Body of pancreas (tissue), 4 donors: ENCODE data around the gene OR7A5. TPM values are rescaled to one million over a fixed set of nuclear protein-coding genes. Genes with fewer than 3 reads are reported as not detected.

Source experiments
- ATAC-seq: fragments of 150-250 bp; one replicate; pipeline ENCODE4 v1.9.1; 2016
- DNase-seq, 4 donors: peaks; one replicate each; pipeline ENCODE4 v3.0.0-alpha.2; 2019
- H3K27ac ChIP-seq, 4 donors: fragments of 200-600 bp; sonication (generic); 1 replicate in 3 of 4; 2 replicates in 1 of 4; pipeline versions ENCODE4 v1.5.1 to v1.6.1; 2016 to 2019; ENCODE audit warnings: mild to moderate bottlenecking in 1 of 4, mixed read lengths in 1 of 4, moderate library complexity in 1 of 4
- H3K27me3 ChIP-seq, 2 donors: fragments of 200-600 bp; sonication (generic); one replicate each; pipeline ENCODE4 v1.6.0; 2016; ENCODE audit warnings: mild to moderate bottlenecking in 1 of 2
- H3K36me3 ChIP-seq, 2 donors: fragments of 200-600 bp; sonication (generic); replicated peaks in 1 of 2; 2 replicates each; pipeline ENCODE4 v1.5.1; 2016; ENCODE audit warnings: low read depth in 2 of 2; ENCODE audit not compliant: insufficient read depth in 1 of 2
- H3K4me1 ChIP-seq: fragments of 200-600 bp; sonication (generic); one replicate; pipeline ENCODE4 v1.6.0; 2016
- H3K4me3 ChIP-seq, 2 donors: fragments of 200-600 bp; sonication (generic); 1 replicate in 1 of 2; 2 replicates in 1 of 2; pipeline ENCODE4 v1.5.1; 2016 to 2019
- H3K9me3 ChIP-seq, 3 donors: fragments of 200-600 bp; sonication (generic); 1 replicate in 2 of 3; 2 replicates in 1 of 3; pipeline ENCODE4 v1.5.1; 2016
- CTCF ChIP-seq, 7 experiments: fragments of 450-650 bp in 4 of 7; fragments of 200-600 bp in 3 of 7; sonication (generic) in 3 of 7; IDR thresholded peaks; one replicate each; pipeline ENCODE4 v1.5.1; 2016 to 2019; ENCODE audit warnings: antibody characterized with exemption in 7 of 7
- POLR2A ChIP-seq, 3 donors: fragments of 450-650 bp; IDR thresholded peaks; one replicate each; pipeline ENCODE4 v1.6.1; 2016; ENCODE audit warnings: antibody characterized with exemption in 3 of 3, mild to moderate bottlenecking in 2 of 3
- WGBS, 2 donors: methylation state at CpG; one replicate each; pipeline ENCODE4 v1.1.5; 2017; 5-methylcytosine and 5-hydroxymethylcytosine counted together
- intact Hi-C: fragments of 100-400 bp; cut with DNase I; formaldehyde crosslinking; loops from one replicate; pipeline ENCODE4 v1.15.1; 2023
- total RNA-seq, 2 donors: library from RNA; depleted of rRNA; stranded (reverse); fragments of >200 nt; gene quantifications; one replicate each; pipeline ENCODE4 v1.1.0, GENCODE V29; 2016

The OR7A5 gene
- not detected for total RNA-seq

- no peak for DNase-seq
- TF ChIP-seq POLR2A (IDR thresholded peaks at IDR 0.05): no peak
- TF ChIP-seq CTCF (IDR thresholded peaks at IDR 0.05): no peak
- H3K27ac ChIP-seq: no peak within 1 kb of the TSS
- no peak within 1 kb of the TSS for H3K4me3 ChIP-seq
- intact Hi-C loops: no loop called here
- no peaks in the 10 kb centered on the region for H3K4me1 ChIP-seq
- no peaks in the 10 kb centered on the region for H3K36me3 ChIP-seq
- H3K9me3 ChIP-seq: no peaks in the 10 kb centered on the region
- 0 to 6% methylated on average over 1 of the region's 1 CpG for WGBS, 2 donors
- ATAC-seq: no peak
- H3K27me3 ChIP-seq: no peaks in the 10 kb centered on the region
These were observed at the start of gene OR7A5, which contains the start of gene OR7C1 for GRCh38 chr19:14835011-14835410. TSS of gene OR7A5 (minus strand) at chr19:14835185. CDS start at chr19:14828241, 6,944 bp downstream. TSS of gene OR7C1 (minus strand) at chr19:14835185. CDS start at chr19:14800136, 35,049 bp downstream.

DNA sequence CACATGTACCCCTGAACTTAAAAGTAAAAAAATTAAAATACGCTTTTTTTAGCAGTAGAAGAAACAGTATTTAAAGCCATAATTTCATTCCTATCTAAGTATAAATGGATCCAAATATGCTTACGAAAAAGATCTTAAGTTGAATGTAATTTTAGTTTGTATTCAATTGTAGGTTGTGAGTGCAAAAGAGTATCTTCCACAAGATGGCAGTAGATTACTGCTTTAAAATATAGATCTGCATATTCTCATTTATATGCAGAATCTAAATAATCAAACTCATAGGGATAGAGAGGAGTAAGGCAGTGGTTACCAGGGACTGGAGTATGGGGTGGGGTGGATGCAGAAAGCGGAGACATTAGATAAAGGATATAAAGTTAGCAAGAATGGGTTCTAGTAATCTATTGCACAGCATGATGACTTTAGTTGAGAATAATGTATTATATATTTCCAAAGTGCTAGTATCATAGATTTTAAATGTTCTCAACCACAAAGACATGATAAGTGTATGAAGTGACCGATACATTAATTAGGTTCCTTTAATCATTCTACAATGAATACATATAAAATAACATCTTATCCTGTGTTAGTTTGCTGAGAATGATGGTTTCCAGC, 36.7 kb upstream of the OR7A5 start:
- 41 to 49% methylated on average over 4 of the region's 4 CpGs for WGBS, 2 donors
- no peak overlapping the region for H3K4me3 ChIP-seq
- H3K36me3 ChIP-seq: no peaks in the 10 kb centered on the region
- no peaks in the 10 kb centered on the region for H3K9me3 ChIP-seq
- DNase-seq: no peak
- ATAC-seq: no peak
- H3K4me1 ChIP-seq: no peaks in the 10 kb centered on the region
- intact Hi-C loops: no loop called here
- H3K27ac ChIP-seq: no peak overlapping the region
- H3K27me3 ChIP-seq: no peaks in the 10 kb centered on the region
- TF ChIP-seq POLR2A (IDR thresholded peaks at IDR 0.05) (no peak), CTCF (IDR thresholded peaks at IDR 0.05) (peak in 6 of 7 experiments; percentile 16 to 58 (median 40))

GRCh38 chr19:14868497-14868896, 33.5 kb upstream of the OR7A5 start:
- Histone ChIP-seq H3K27ac (no peak overlapping the region), H3K4me3 (no peak overlapping the region), H3K4me1 (no peaks in the 10 kb centered on the region), H3K36me3 (no peaks in the 10 kb centered on the region), H3K27me3 (no peaks in the 10 kb centered on the region), H3K9me3 (no peaks in the 10 kb centered on the region)
- WGBS, 2 donors: 58 to 60% methylated on average over 5 of the region's 5 CpGs
- intact Hi-C loops: no loop called here
- TF ChIP-seq CTCF (IDR thresholded peaks at IDR 0.05) (no peak), POLR2A (IDR thresholded peaks at IDR 0.05) (no peak)
- ATAC-seq (no peak), DNase-seq (no peak)

DNA sequence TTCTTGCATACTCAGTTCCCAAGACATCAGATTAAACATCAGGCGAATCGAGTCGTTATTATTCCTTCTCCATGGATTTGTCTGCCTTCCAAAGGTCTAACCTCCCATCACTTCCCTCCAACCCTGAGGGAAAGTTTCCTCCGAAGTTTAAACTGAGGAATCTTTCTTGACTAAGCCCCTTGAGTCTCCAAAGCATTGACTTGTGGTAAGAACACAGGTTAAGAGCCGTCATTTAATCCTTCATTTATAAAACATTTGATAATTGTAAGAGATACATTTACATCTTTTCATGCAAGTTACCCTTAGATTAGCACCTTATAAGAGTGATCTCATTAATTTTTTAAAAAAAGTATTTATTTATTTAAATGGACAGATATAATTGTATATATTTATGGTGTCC, 13.8 kb upstream of the OR7A5 start, which contains the start of gene OR7A10:
OR7A10 (minus strand) TSS at position 101 of the 400 bp plus-strand sequence. CDS start 7,045 bp downstream, outside the sequence.
- Histone ChIP-seq H3K36me3 (no peaks in the 10 kb centered on the region), H3K27me3 (peaks cover 0 to 4% of the 10 kb centered on the region in 2 donors), H3K4me3 (no peak within 1 kb of the TSS), H3K4me1 (no peaks in the 10 kb centered on the region), H3K9me3 (no peaks in the 10 kb centered on the region), H3K27ac (no peak within 1 kb of the TSS)
- WGBS, 2 donors: 47 to 70% methylated on average over 5 of the region's 5 CpGs
- no peak for TF ChIP-seq CTCF (IDR thresholded peaks at IDR 0.05)
- TF ChIP-seq POLR2A (IDR thresholded peaks at IDR 0.05): no peak
- DNase-seq: no peak
- intact Hi-C loops: no loop called here
- ATAC-seq: no peak

DNA sequence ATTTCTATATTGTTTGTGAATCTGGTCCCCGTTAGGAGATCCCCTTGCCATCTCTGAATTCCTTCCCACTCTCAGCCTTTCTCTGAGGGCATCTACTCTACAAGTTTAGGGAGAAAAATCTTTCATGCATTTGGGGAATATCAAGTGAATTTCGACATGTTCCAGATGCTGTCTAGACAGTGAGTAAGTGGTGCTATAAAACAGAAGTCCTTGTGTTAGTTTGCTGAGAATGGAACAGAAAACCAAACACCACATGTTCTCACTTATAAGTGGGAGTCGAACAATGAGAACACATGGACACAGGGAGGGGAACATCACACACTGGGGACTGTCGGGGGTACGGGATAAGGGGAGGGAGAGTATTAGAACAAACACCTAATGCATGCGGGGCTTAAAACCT, 8.6 kb upstream of the OR7A5 start:
- TF ChIP-seq POLR2A (IDR thresholded peaks at IDR 0.05) (no peak), CTCF (IDR thresholded peaks at IDR 0.05) (no peak)
- intact Hi-C loops: no loop called here
- no peak for ATAC-seq
- Histone ChIP-seq H3K9me3 (no peaks in the 10 kb centered on the region), H3K27ac (no peak overlapping the region), H3K36me3 (no peaks in the 10 kb centered on the region), H3K27me3 (peaks cover 0 to 4% of the 10 kb centered on the region in 2 donors), H3K4me3 (no peak overlapping the region), H3K4me1 (no peaks in the 10 kb centered on the region)
- no peak for DNase-seq
- WGBS, 2 donors: 43 to 48% methylated on average over 6 of the region's 6 CpGs
